ENCODE data around the gene PRDM11. TPM values are rescaled to one million over a fixed set of nuclear protein-coding genes. Genes with fewer than 3 reads are reported as not detected.

PRDM11 gene
- total RNA-seq, 6 experiments from 2014 or later = 1.4 to 4.1 (median 3.8) TPM

- peaks cover 0 to 13% (median 1%) of the 10 kb centered on the region in 4 donors for H3K4me1 ChIP-seq
- H3K36me3 ChIP-seq = no peaks in the 10 kb centered on the region
- ATAC-seq (no peak), DNase-seq (peak in 1 of 3 donors; percentile 29)
- 73% methylated on average over 2 of the region's 4 CpGs for WGBS (ENCODE audit: insufficient coverage, low coverage, low lambda C conversion rate, missing lambda C conversion rate)
- no peak overlapping the region for H3K4me3 ChIP-seq
- H3K9me3 ChIP-seq = no peaks in the 10 kb centered on the region
- intact Hi-C loops (cut with DNase I) = no loop called here
- no peak overlapping the region for H3K27ac ChIP-seq
- no peak for TF ChIP-seq CTCF (IDR thresholded peaks at IDR 0.05)
- no peak for TF ChIP-seq POLR2A (IDR thresholded peaks at IDR 0.05)
- no peaks in the 10 kb centered on the region for H3K27me3 ChIP-seq
Observed at GRCh38 chr11:45150943-45151342, 4.5 kb downstream of the PRDM11 start.

GRCh38 chr11:45151362-45151982, 5.0 kb downstream of the PRDM11 start:
- TF ChIP-seq POLR2A (IDR thresholded peaks at IDR 0.05) (no peak), CTCF (IDR thresholded peaks at IDR 0.05) (no peak)
- ATAC-seq = no peak
- 88% methylated on average over 4 of the region's 6 CpGs for WGBS (ENCODE audit: insufficient coverage, low coverage, low lambda C conversion rate, missing lambda C conversion rate)
- H3K4me3 ChIP-seq = no peak overlapping the region
- intact Hi-C loops (cut with DNase I) = no loop called here
- DNase-seq = peak in 1 of 3 donors; percentile 33
- H3K4me1 ChIP-seq = peaks cover 0 to 11% (median 0%) of the 10 kb centered on the region in 4 donors
- H3K9me3 ChIP-seq = no peaks in the 10 kb centered on the region
- H3K27ac ChIP-seq = no peak overlapping the region
- no peaks in the 10 kb centered on the region for H3K36me3 ChIP-seq
- no peaks in the 10 kb centered on the region for H3K27me3 ChIP-seq

GRCh38 chr11:45152740-45153595, 6.5 kb downstream of the PRDM11 start:
- Histone ChIP-seq H3K27ac (no peak overlapping the region), H3K4me1 (peaks cover 0 to 5% (median 0%) of the 10 kb centered on the region in 4 donors), H3K4me3 (no peak overlapping the region), H3K27me3 (no peaks in the 10 kb centered on the region), H3K9me3 (no peaks in the 10 kb centered on the region), H3K36me3 (no peaks in the 10 kb centered on the region)
- peak in 1 of 3 donors; percentile 30 for DNase-seq
- ATAC-seq = no peak
- TF ChIP-seq POLR2A (IDR thresholded peaks at IDR 0.05) (no peak), CTCF (IDR thresholded peaks at IDR 0.05) (no peak)
- WGBS (ENCODE audit: insufficient coverage, low coverage, low lambda C conversion rate, missing lambda C conversion rate) = 82% methylated on average over 6 of the region's 14 CpGs
- intact Hi-C loops (cut with DNase I) = no loop called here

DNA sequence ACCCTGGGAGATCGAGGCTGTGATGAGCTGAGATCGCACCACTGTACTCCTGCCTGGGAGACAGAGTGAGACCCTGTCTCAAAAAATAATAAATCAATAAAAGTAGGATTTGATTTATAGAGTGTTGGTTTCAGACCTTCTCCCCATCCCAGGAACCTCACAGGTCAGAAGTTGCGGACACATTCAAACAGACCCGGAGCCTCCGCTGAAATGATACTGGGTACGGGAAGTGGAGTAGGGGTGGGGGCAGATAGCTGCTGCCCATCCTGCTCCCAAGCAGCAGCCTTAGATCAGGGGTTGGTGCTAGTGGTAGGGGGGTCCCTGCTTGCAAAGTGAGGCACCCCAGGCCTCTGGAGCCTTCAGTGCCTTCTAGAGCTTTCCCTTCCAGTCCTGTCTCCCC, 7.8 kb downstream of the PRDM11 start:
- Histone ChIP-seq H3K27ac (no peak overlapping the region), H3K4me3 (no peak overlapping the region), H3K9me3 (no peaks in the 10 kb centered on the region), H3K36me3 (no peaks in the 10 kb centered on the region), H3K4me1 (no peaks in the 10 kb centered on the region), H3K27me3 (no peaks in the 10 kb centered on the region)
- intact Hi-C loops (cut with DNase I) = no loop called here
- WGBS (ENCODE audit: insufficient coverage, low coverage, low lambda C conversion rate, missing lambda C conversion rate) = 100% methylated on average over 2 of the region's 6 CpGs
- ATAC-seq (no peak), DNase-seq (peak in 1 of 3 donors; percentile 22)
- TF ChIP-seq POLR2A (IDR thresholded peaks at IDR 0.05) (no peak), CTCF (IDR thresholded peaks at IDR 0.05) (no peak)

All from right lobe of liver (tissue), 6 donors.